NCI-H2171 treated with DMSO at 0.1 percent for 48 hours (cell line): ENCODE measurements around the gene PFN1.
A peak's percentile ranks its signal among the peaks of the same experiment; 100 is the strongest.
"Not testable (repeated sequence)": the region's sequence is repeated elsewhere in the genome, so short reads cannot be mapped to it uniquely, and the experiment has no call there.

ENCODE experiments used
- DNase-seq: peaks from one replicate; lab custom pipeline; 2025; lab: John Stamatoyannopoulos, UW

PFN1 gene

GRCh38 chr17:4945176-4945943, 3.0 kb downstream of the PFN1 start:
- DNase-seq, result no peak

DNA sequence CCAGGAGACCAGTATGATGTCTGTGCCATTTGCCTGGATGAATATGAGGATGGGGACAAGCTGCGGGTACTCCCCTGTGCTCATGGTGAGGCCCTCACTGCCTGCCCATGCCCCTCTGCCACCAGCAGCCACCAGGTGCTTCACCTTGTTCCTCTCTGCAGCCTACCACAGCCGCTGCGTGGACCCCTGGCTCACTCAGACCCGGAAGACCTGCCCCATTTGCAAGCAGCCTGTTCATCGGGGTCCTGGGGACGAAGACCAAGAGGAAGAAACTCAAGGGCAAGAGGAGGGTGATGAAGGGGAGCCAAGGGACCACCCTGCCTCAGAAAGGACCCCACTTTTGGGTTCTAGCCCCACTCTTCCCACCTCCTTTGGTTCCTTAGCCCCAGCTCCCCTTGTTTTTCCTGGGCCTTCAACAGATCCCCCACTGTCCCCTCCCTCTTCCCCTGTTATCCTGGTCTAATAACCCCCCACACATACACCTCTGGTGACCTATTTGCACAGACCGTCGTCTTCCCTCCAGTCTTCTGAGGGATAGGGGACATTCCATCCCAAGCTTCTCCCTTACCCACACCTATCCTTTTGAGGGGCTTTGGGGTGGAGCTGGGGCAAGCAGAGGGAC, 3.7 kb downstream of the PFN1 start:
- DNase-seq, result no peak

- no peak for DNase-seq
Observed at GRCh38 chr17:4944163-4944553, 4.2 kb downstream of the PFN1 start.

DNA sequence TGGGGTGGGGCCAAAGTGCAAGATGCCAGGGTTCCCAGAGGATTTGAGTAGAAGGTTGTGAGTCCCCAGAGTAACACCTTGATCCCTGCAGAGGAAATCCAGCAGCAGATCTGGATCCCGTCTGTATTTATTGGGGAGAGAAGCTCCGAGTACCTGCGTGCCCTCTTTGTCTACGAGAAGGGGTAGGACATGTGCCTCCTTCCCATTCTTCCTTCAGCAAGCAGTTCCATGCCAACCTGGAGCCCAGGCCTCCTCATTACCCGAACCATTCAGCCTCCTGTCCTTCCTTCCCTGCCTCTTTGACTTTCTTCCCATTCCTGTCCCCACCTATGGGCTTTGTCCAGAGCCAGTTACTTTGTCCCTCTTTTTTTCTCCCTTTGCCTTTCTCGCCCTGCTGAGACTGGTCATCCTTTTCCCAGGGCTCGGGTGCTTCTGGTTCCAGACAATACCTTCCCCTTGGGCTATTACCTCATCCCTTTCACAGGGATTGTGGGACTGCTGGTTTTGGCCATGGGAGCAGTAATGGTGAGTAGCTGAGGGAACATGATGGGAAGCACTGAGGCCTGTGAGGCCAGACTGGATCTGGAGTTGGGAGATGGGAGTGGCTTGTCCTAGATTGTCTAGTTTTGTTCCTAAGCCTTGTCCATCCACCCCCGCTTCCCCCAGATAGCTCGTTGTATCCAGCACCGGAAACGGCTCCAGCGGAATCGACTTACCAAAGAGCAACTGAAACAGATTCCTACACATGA, 5.4 kb downstream of the PFN1 start:
- no peak for DNase-seq

GRCh38 chr17:4941319-4941610, 7.1 kb downstream of the PFN1 start:
- DNase-seq, result no peak

GRCh38 chr17:4940555-4941318, 7.6 kb downstream of the PFN1 start:
- DNase-seq, result no peak

DNA sequence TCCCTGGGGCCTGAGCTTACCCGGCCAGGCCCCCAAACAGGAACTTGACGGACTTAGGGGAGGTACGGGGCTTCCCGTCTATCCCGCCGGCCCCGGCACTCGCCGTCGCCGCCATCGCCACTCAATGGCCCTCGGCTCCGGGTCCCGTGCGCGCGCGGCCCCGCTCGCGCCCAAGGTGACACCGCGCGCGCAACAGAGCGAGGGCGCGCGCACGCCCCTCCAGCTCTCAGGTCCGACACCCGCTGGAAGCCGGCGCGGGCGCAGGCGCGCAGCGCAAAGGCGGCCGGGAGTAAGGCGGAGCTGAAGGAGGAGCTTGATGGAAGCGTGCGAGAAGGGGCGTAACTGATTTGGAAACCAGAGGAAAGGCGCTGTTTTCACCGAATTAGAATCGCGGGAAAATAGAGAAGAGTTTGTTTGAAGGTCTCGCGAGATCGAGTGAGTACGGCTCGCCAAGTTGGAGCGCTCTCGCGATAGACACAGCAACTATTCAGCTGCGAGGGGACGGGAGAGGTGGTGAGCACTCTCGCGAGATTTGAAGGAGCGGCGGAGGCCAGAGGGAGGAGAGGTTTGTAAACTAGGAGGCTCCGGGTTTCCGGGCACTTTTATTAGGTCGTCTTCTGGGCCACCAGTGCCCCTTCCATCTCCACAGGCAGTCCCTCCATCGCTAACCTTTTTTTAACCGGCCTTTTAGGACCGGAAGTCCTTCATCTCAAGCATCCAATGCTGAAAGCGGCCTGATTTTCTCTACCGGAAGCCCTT, 8.4 kb downstream of the PFN1 start, which contains the start of the genes RNF167 and SLC25A11:
RNF167 (plus strand) TSS at position 473 of the 759 bp plus-strand sequence. CDS start 642 bp downstream, outside the sequence.
SLC25A11 (minus strand) TSS at position 251 of the 759 bp plus-strand sequence; CDS start at position 115, 136 bp downstream.
- DNase-seq, result peak; percentile 100

DNA sequence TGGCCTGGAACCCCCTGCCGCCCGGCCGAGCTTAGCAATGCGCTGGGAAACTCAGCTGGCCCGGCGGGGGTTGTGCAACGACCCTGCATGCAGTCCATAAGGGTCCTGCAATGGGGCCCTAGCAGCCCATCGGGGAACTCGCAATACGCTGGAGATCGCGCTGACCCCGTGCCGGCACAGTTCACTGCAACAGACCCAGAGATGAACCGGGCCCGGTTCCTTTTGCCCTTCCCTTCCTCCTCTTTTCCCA, 8.9 kb downstream of the PFN1 start:
- DNase-seq, result no peak

DNA sequence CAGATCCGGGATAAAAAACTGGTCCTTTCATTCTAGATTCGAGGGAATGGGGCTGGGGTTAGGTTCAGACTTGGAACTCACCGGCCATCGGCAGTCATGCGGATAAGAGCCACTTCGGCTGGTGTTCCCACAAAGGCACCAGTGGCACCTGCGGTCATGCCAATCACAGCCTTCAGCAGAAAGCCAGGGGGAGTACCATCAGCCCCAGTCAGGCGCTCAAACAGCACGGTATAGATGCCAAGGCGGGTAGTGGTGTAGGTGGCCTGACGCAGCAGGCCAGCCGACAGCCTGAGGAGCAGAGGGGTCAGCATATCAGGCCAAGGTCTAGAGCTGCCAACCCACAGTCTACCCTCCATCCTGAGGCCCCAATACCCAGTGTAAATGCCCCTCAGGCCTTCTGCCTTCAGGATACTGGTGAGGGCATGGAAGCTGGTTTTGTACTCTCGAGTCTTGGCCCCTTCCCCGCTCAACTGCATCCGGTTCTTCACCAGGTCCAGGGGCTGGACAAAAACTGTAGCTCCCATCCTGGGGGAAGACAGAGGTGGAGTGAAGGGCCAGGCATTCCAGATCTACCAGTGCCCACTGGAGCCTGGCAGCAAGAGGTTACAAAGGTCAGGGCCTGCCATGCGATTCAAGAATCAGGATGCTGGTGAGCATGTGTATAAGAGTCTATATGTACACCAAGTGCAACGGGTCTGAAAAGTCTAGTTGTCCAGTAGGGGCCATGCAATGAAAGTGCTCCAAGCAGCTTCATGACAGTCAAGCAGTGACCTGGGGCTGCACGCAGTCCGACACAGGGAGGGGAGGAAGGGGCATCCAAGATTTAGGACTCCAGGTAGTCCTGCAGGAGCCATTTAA, 9.4 kb downstream of the PFN1 start:
- no peak for DNase-seq

DNA sequence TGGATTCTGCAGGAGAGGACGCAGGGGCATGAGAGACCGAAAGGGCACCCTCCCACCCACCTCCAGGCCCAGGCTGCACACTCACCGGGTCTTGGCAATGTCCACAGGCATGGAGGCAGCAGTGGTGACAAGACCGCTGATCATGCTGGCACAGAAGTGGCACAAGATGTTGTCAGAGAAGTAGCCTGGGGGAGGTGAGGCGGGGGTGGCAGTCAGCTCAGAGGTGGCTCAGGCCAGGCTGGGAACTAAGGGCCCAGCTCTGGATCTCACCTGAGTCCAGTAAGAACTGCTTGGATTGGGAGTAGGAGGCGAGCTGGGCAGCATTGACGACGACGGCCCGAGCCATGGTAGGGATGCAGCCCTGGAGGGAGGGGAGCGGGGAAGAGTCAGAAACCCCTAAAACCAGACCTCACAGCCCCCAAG, 10.2 kb downstream of the PFN1 start:
- DNase-seq, result no peak

- no peak for DNase-seq
Observed at GRCh38 chr17:4937553-4937952, 10.8 kb downstream of the PFN1 start.

GRCh38 chr17:4936436-4936835, 11.9 kb downstream of the PFN1 start:
- DNase-seq, result no peak

DNA sequence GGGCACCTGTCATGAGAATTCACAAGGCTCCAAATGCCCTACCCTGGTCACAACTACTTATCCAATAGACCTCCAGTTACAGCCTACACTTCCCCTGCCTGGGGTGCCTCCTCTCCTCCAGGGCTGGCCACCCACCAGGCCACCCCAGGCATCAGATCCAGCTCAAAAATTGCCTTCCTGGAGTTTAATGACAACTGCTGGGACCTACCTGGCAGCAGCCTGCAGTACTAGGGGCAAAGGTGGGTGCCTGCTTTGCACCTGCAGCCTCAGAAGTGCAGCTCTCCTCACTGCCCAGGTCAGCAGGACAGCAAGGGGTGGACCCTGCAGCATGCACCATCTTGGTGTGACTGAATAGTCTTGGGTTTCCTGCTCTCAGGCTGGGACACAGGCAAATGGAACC, 12.7 kb downstream of the PFN1 start:
- no peak for DNase-seq

- no peak for DNase-seq
Observed at GRCh38 chr17:4934173-4934979, 14.0 kb downstream of the PFN1 start.

- DNase-seq, result no peak
Observed at GRCh38 chr17:4933646-4934045, 14.7 kb downstream of the PFN1 start.

DNA sequence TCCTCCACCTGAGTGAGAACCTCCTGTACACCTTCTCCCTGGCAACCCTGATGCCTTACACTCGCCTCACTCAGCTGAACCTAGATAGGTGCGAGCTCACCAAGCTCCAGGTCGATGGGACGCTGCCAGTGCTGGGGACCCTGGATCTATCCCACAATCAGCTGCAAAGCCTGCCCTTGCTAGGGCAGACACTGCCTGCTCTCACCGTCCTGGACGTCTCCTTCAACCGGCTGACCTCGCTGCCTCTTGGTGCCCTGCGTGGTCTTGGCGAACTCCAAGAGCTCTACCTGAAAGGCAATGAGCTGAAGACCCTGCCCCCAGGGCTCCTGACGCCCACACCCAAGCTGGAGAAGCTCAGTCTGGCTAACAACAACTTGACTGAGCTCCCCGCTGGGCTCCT, 15.6 kb downstream of the PFN1 start:
- DNase-seq, result no peak

GRCh38 chr17:4931963-4932362, 16.4 kb downstream of the PFN1 start, which contains the start of gene GP1BA:
TSS of gene GP1BA (plus strand) at chr17:4932277. CDS start at chr17:4932605, 328 bp downstream.
- no peak for DNase-seq

DNA sequence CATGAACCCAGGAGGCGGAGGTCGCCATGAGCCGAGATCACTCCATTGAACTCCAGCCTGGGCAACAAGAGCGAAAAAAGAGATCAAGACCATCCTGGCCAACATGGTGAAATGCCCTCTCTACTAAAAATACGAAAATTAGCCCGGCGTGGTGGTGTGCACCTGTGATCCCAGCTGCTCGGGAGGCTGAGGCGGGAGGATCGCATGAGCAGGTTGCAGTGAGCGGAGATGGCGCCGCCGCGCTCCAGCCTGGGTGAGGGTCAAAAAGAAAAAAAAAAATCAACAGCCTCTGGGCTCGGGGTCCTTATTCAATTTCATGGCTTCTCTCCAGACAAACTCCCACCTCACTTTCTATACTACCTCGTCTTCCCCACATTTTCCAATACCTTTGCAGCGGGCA, 19.4 kb downstream of the PFN1 start:
- no peak for DNase-seq

- DNase-seq, result not testable (repeated sequence)
Observed at GRCh38 chr17:4926577-4927335, 21.6 kb downstream of the PFN1 start.
